Liver (tissue), 9 donors: ENCODE results near the gene RFPL2. TPM values are rescaled to one million over a fixed set of nuclear protein-coding genes. Genes with fewer than 3 reads are reported as not detected.

Source experiments
- DNase-seq: peaks from one replicate; pipeline ENCODE4 v3.0.0-alpha.2; 2017; ENCODE audit warnings: low spot score
- H3K27ac ChIP-seq, 2 donors: one replicate each; pipeline ENCODE4 v1.7.0; 2013; ENCODE audit warnings: inconsistent platforms in 2 of 2, low read length in 2 of 2, control low read depth in 1 of 2, low read depth in 1 of 2, mild to moderate bottlenecking in 1 of 2
- H3K27me3 ChIP-seq, 4 donors: one replicate each; pipeline versions ENCODE4 v1.6.1 to v1.7.0; 2013; ENCODE audit warnings: low read length in 3 of 4, inconsistent platforms in 1 of 4, mild to moderate bottlenecking in 1 of 4, moderate library complexity in 1 of 4; ENCODE audit not compliant: control insufficient read depth in 4 of 4, insufficient read depth in 4 of 4
- H3K36me3 ChIP-seq, 4 donors: one replicate each; pipeline versions ENCODE4 v1.6.1 to v1.7.0; 2013; ENCODE audit warnings: low read length in 3 of 4, mild to moderate bottlenecking in 3 of 4, low read depth in 1 of 4, moderate library complexity in 1 of 4; ENCODE audit not compliant: control insufficient read depth in 4 of 4, insufficient read depth in 3 of 4
- H3K4me1 ChIP-seq, 4 donors: one replicate each; pipeline versions ENCODE4 v1.6.1 to v1.7.0; 2013; ENCODE audit warnings: low read length in 3 of 4, mild to moderate bottlenecking in 3 of 4, moderate library complexity in 1 of 4; ENCODE audit not compliant: control insufficient read depth in 4 of 4, insufficient read depth in 4 of 4
- H3K4me3 ChIP-seq, 3 donors: one replicate each; pipeline versions ENCODE4 v1.6.1 to v1.7.0; 2013; ENCODE audit warnings: low read length in 3 of 3, control low read depth in 1 of 3, low read depth in 1 of 3, mild to moderate bottlenecking in 1 of 3
- H3K9ac ChIP-seq, 2 donors: one replicate each; pipeline ENCODE4 v1.7.0; 2013; ENCODE audit warnings: low read length in 2 of 2, mild to moderate bottlenecking in 2 of 2, moderate library complexity in 2 of 2, control low read depth in 1 of 2, low read depth in 1 of 2
- H3K9me3 ChIP-seq, 4 donors: one replicate each; pipeline versions ENCODE4 v1.6.1 to v1.7.0; 2013; ENCODE audit warnings: low read length in 3 of 4; ENCODE audit not compliant: control insufficient read depth in 4 of 4
- EGR1 ChIP-seq, 2 donors: IDR thresholded peaks; 2 replicates each; pipeline ENCODE4 v1.6.1; 2016 to 2018; ENCODE audit warnings: antibody characterized with exemption in 2 of 2, low read depth in 2 of 2
- FOXA1 ChIP-seq: IDR thresholded peaks from 2 replicates; pipeline ENCODE4 v1.6.1; 2016; ENCODE audit warnings: antibody characterized with exemption
- FOXA2 ChIP-seq: IDR thresholded peaks from 2 replicates; pipeline ENCODE4 v1.6.1; 2016; ENCODE audit warnings: antibody characterized with exemption
- HNF4A ChIP-seq, 2 donors: conservative IDR thresholded peaks; 2 replicates each; pipeline ENCODE4 v1.6.1; 2016; ENCODE audit warnings: antibody characterized with exemption in 2 of 2, mild to moderate bottlenecking in 2 of 2
- HNF4G ChIP-seq: IDR thresholded peaks from 2 replicates; pipeline ENCODE4 v1.6.1; 2016; ENCODE audit warnings: antibody characterized with exemption
- JUND ChIP-seq, 2 donors: IDR thresholded peaks; 2 replicates each; pipeline ENCODE4 v1.6.1; 2016; ENCODE audit warnings: antibody characterized with exemption in 2 of 2
- MAX ChIP-seq: IDR thresholded peaks from 2 replicates; pipeline ENCODE4 v1.6.1; 2016; ENCODE audit warnings: antibody characterized with exemption
- NR2F2 ChIP-seq: IDR thresholded peaks from 2 replicates; pipeline ENCODE4 v1.6.1; 2016; ENCODE audit warnings: antibody characterized with exemption
- RAD21 ChIP-seq, 2 donors: IDR thresholded peaks; 2 replicates each; pipeline ENCODE4 v1.6.1; 2016; ENCODE audit warnings: antibody characterized with exemption in 2 of 2, mild to moderate bottlenecking in 2 of 2
- RXRA ChIP-seq, 2 donors: IDR thresholded peaks; 2 replicates each; pipeline ENCODE4 v1.6.1; 2017 to 2018; ENCODE audit warnings: antibody characterized with exemption in 2 of 2, mild to moderate bottlenecking in 1 of 2
- YY1 ChIP-seq: IDR thresholded peaks from 2 replicates; pipeline ENCODE4 v1.6.1; 2016; ENCODE audit warnings: antibody characterized with exemption, mild to moderate bottlenecking
- WGBS: extraction: QIAGEN DNeasy Blood & Tissue Kit; methylation state at CpG from one replicate; pipeline ENCODE4 v1.1.7; 2013; 5-methylcytosine and 5-hydroxymethylcytosine counted together
- polyA plus RNA-seq, 2 donors: library from polyadenylated mRNA; stranded (reverse) in 1 of 2; unstranded in 1 of 2; fragments of 200-250 nt in 1 of 2; fragments of >200 nt in 1 of 2; fragmentation: Nextera tagmentation in 1 of 2; extraction: Ambion mirVana in 1 of 2; gene quantifications; one replicate each; pipeline versions ENCODE4 v1.2.1 to v1.2.3, GENCODE V29; 2013 to 2015
- total RNA-seq, 2 donors: library from RNA; depleted of rRNA; stranded (reverse); fragments of >200 nt; gene quantifications; one replicate each; pipeline ENCODE4 v1.2.3, GENCODE V29; 2014
- TF ChIP-seq, protein P1 (sequence below): IDR thresholded peaks from 2 replicates; pipeline ENCODE4 v1.6.1; 2016; ENCODE audit warnings: antibody characterized with exemption, mild to moderate bottlenecking
- TF ChIP-seq, protein P2 (sequence below): IDR thresholded peaks from 2 replicates; pipeline ENCODE4 v1.6.1; 2016; ENCODE audit warnings: antibody characterized with exemption
- TF ChIP-seq, protein P3 (sequence below): fragments of 150-350 bp; IDR thresholded peaks from 2 replicates; pipeline ENCODE4 v1.5.1; 2017; ENCODE audit warnings: improper control_type of control experiment, low read depth, low read length; ENCODE audit not compliant: missing input control
- TF ChIP-seq, protein P4 (sequence below): IDR thresholded peaks from 2 replicates; pipeline ENCODE4 v1.6.1; 2016; ENCODE audit warnings: antibody characterized with exemption
- donor health status: healthy.
- donor health status: healthy.
- donor health status: healthy.
- donor health status: healthy.
- donor health status: healthy.

RFPL2 gene
- total and polyA plus RNA-seq, 4 donors, result under 0.01 to 0.98 (median 0.07) TPM; not detected in 1

DNA sequence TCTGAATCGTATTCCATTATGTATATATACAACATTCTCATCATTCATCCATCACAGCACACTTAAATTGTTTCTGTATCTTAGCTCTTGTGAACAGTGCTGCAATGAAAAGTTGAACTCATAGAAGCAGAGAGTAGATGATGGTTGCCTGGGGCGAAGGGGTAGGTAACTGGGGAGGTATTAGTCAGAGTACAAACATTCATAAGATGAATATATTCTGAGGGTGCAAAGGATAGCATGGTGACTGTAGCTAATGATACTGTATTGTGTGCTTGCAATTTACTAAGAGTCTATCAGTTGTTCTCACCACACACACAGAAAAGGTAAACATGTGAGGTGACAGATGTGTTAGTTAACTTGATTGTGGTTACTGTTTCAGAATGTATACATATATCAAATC is 12.6 kb upstream of the RFPL2 start:
- Histone ChIP-seq H3K36me3 (no peaks in the 10 kb centered on the region), H3K4me1 (no peaks in the 10 kb centered on the region), H3K27me3 (no peaks in the 10 kb centered on the region), H3K27ac (no peak overlapping the region), H3K9ac (no peak overlapping the region), H3K9me3 (no peaks in the 10 kb centered on the region), H3K4me3 (no peak overlapping the region)
- no peak for TF ChIP-seq EGR1 (IDR thresholded peaks at IDR 0.05; ENCODE audit: low read depth in 2 of 2)
- TF ChIP-seq RAD21 (IDR thresholded peaks at IDR 0.05), result no peak
- TF ChIP-seq HNF4A (conservative IDR thresholded peaks at IDR 0.05), result no peak
- no peak for TF ChIP-seq YY1
- TF ChIP-seq, protein P1, sequence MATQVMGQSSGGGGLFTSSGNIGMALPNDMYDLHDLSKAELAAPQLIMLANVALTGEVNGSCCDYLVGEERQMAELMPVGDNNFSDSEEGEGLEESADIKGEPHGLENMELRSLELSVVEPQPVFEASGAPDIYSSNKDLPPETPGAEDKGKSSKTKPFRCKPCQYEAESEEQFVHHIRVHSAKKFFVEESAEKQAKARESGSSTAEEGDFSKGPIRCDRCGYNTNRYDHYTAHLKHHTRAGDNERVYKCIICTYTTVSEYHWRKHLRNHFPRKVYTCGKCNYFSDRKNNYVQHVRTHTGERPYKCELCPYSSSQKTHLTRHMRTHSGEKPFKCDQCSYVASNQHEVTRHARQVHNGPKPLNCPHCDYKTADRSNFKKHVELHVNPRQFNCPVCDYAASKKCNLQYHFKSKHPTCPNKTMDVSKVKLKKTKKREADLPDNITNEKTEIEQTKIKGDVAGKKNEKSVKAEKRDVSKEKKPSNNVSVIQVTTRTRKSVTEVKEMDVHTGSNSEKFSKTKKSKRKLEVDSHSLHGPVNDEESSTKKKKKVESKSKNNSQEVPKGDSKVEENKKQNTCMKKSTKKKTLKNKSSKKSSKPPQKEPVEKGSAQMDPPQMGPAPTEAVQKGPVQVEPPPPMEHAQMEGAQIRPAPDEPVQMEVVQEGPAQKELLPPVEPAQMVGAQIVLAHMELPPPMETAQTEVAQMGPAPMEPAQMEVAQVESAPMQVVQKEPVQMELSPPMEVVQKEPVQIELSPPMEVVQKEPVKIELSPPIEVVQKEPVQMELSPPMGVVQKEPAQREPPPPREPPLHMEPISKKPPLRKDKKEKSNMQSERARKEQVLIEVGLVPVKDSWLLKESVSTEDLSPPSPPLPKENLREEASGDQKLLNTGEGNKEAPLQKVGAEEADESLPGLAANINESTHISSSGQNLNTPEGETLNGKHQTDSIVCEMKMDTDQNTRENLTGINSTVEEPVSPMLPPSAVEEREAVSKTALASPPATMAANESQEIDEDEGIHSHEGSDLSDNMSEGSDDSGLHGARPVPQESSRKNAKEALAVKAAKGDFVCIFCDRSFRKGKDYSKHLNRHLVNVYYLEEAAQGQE, result no peak
- TF ChIP-seq RXRA (IDR thresholded peaks at IDR 0.05), result no peak
- no peak for DNase-seq
- WGBS, result 92% methylated on average over 2 of the region's 2 CpGs

DNA sequence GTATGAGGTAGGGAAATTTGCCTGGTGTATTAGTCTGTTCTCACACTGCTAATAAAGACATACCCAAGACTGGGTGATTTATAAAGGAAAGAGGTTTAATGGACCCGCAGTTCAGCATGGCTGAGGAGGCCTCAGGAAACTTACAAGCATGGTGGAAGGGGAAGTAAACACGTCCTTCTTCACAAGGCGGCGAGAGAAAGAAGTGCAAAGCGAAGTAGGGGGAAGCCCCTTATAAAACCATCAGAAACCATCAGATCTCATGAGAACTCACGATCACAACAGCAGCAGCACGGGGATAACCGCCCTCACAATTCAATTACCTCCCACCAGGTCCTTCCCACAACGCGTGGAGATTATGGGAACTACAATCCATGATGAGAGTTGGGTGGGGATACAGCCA is 12.0 kb upstream of the RFPL2 start:
- 89% methylated on average over 10 of the region's 10 CpGs for WGBS
- Histone ChIP-seq H3K4me3 (no peak overlapping the region), H3K4me1 (no peaks in the 10 kb centered on the region), H3K27ac (no peak overlapping the region), H3K27me3 (no peaks in the 10 kb centered on the region), H3K9me3 (no peaks in the 10 kb centered on the region), H3K36me3 (no peaks in the 10 kb centered on the region), H3K9ac (no peak overlapping the region)
- no peak for DNase-seq
- TF ChIP-seq RAD21 (IDR thresholded peaks at IDR 0.05), result no peak

DNA sequence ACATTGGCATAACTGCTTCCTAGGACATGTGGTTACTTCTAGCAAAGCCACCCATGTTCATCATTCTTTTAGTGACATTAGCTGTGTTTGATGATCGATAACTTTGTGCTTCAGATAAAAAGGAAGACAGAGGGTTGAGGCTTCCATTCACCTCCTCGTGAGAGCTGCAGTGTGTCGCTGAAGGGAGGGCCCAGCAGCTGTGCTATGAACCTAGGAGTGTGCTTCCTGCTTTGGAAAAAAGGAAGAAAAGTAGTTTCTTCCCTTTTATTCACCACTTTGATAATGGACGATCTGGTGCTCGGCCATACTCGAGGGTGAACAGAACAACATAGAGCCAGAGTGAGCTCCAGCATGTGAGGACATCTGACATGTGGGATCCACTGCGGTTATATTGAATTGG is 6.1 kb upstream of the RFPL2 start:
- no peak for DNase-seq
- no peaks in the 10 kb centered on the region for H3K27me3 ChIP-seq
- H3K9me3 ChIP-seq, result no peaks in the 10 kb centered on the region
- peaks cover 0 to 6% (median 3%) of the 10 kb centered on the region in 4 donors for H3K4me1 ChIP-seq
- H3K4me3 ChIP-seq, result no peak overlapping the region
- no peaks in the 10 kb centered on the region for H3K36me3 ChIP-seq
- WGBS, result 83% methylated on average over 7 of the region's 7 CpGs
- H3K9ac ChIP-seq, result no peak overlapping the region
- TF ChIP-seq NR2F2, result no peak
- no peak for TF ChIP-seq RAD21 (IDR thresholded peaks at IDR 0.05)
- TF ChIP-seq, protein P2, sequence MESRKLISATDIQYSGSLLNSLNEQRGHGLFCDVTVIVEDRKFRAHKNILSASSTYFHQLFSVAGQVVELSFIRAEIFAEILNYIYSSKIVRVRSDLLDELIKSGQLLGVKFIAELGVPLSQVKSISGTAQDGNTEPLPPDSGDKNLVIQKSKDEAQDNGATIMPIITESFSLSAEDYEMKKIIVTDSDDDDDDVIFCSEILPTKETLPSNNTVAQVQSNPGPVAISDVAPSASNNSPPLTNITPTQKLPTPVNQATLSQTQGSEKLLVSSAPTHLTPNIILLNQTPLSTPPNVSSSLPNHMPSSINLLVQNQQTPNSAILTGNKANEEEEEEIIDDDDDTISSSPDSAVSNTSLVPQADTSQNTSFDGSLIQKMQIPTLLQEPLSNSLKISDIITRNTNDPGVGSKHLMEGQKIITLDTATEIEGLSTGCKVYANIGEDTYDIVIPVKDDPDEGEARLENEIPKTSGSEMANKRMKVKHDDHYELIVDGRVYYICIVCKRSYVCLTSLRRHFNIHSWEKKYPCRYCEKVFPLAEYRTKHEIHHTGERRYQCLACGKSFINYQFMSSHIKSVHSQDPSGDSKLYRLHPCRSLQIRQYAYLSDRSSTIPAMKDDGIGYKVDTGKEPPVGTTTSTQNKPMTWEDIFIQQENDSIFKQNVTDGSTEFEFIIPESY, result no peak
- no peak for TF ChIP-seq HNF4G
- TF ChIP-seq, protein P3, sequence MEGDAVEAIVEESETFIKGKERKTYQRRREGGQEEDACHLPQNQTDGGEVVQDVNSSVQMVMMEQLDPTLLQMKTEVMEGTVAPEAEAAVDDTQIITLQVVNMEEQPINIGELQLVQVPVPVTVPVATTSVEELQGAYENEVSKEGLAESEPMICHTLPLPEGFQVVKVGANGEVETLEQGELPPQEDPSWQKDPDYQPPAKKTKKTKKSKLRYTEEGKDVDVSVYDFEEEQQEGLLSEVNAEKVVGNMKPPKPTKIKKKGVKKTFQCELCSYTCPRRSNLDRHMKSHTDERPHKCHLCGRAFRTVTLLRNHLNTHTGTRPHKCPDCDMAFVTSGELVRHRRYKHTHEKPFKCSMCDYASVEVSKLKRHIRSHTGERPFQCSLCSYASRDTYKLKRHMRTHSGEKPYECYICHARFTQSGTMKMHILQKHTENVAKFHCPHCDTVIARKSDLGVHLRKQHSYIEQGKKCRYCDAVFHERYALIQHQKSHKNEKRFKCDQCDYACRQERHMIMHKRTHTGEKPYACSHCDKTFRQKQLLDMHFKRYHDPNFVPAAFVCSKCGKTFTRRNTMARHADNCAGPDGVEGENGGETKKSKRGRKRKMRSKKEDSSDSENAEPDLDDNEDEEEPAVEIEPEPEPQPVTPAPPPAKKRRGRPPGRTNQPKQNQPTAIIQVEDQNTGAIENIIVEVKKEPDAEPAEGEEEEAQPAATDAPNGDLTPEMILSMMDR, result no peak
- TF ChIP-seq FOXA2, result no peak
- no peak for TF ChIP-seq MAX
- TF ChIP-seq, protein P1, result no peak
- no peak for TF ChIP-seq FOXA1
- TF ChIP-seq YY1, result no peak
- TF ChIP-seq JUND (IDR thresholded peaks at IDR 0.05), result no peak
- no peak for TF ChIP-seq RXRA (IDR thresholded peaks at IDR 0.05)
- TF ChIP-seq, protein P4, sequence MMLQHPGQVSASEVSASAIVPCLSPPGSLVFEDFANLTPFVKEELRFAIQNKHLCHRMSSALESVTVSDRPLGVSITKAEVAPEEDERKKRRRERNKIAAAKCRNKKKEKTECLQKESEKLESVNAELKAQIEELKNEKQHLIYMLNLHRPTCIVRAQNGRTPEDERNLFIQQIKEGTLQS, result no peak
- no peak for TF ChIP-seq EGR1 (IDR thresholded peaks at IDR 0.05; ENCODE audit: low read depth in 2 of 2)
- no peak overlapping the region for H3K27ac ChIP-seq
